ENCODE measurements around the gene DNAH7. TPM values are rescaled to one million over a fixed set of nuclear protein-coding genes. Genes with fewer than 3 reads are reported as not detected.

The DNAH7 gene
- total and polyA plus RNA-seq, 10 of the 15 experiments (the other 5 are each of a cell fraction or from before 2014, with no cell fraction given): 0.05 to 0.61 (median 0.16) TPM

DNA sequence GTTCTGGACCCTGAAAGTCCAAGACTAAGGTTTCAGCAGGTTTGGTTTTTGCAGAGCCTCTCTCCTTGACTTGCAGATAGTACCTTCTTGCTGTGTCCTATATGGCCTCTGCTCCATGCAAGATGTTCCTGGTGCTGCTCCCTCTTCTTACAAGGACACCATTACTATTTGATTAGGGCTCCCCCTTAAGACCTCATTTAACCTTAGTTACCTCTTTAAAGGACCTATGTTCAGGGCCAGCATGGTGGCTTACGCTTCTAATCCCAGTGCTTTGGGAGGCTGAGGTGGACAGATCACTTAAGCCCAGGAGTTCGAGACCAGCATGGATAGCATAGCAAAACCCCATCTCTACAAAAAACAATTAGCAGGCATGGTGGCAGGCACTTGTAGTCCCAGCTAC is 232.6 kb downstream of the DNAH7 start (continued):
- TF ChIP-seq E2F8 (IDR thresholded peaks at IDR 0.05; ENCODE audit: low read depth, partially characterized antibody) (no peak), HDAC6 (IDR thresholded peaks at IDR 0.05; ENCODE audit: unreplicated experiment) (no peak)

DNA sequence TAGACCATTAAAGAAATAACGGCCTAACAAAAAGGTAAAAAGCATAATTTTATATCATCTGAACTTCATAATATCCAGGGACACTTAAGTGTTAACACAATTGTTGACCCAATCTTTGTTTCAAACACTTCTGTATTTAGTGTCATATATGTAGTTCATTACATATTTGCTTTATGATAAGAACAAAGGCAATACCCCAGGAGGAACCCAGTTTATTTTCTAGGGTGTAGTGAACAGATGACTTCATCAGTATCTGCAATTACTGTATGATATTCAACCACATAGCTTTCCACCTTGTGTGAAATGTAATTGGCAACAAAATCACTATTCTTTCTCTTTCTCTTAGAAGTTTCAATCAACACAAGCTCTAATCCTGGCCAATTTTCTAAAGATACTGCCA is 233.8 kb downstream of the DNAH7 start:
- ChIA-PET RAD21 (ENCODE audit: unreplicated experiment) (no interaction called here), CTCF (interaction anchor here (0.6 to 1.0 kb wide), 2 partner anchors 233 to 280 kb away, joined by 3 read pairs; no protein-coding TSS in a partner anchor), POLR2A (no interaction called here), SMC1A (ENCODE audit: uncharacterized antibody, unreplicated experiment) (no interaction called here)
- Histone ChIP-seq H3K4me1 (ENCODE audit: control insufficient read depth, insufficient read depth, low read length) (no peaks in the 10 kb centered on the region), H4K20me1 (ENCODE audit: control insufficient read depth, insufficient read depth) (no peaks in the 10 kb centered on the region), H3K79me2 (ENCODE audit: control insufficient read depth, insufficient read depth, low read length) (no peaks in the 10 kb centered on the region), H3K9me3 (replicated peaks; ENCODE audit: control insufficient read depth, insufficient read depth, low read length) (no peaks in the 10 kb centered on the region), H3K27ac (ENCODE audit: control insufficient read depth, insufficient read depth) (no peak overlapping the region), H3K36me3 (ENCODE audit: control insufficient read depth in 2 of 2, insufficient read depth in 2 of 2, low read length in 1 of 2) (no peaks in the 10 kb centered on the region), H3K27me3 (replicated peaks in 1 of 2; ENCODE audit: control insufficient read depth in 2 of 2, insufficient read depth in 2 of 2, low read length in 1 of 2) (no peaks in the 10 kb centered on the region), H3K9ac (ENCODE audit: control insufficient read depth, insufficient read depth, low read length) (no peak overlapping the region), H3K4me3 (no peak overlapping the region), H2AFZ (ENCODE audit: control insufficient read depth, low read depth, low read length) (no peak overlapping the region), H3K4me2 (ENCODE audit: control insufficient read depth, insufficient read depth) (no peak overlapping the region)
- no TSS peak for BruUV-seq (replicated peaks)
- WGBS (ENCODE audit: insufficient coverage, insufficient replicate concordance, low lambda C conversion rate, missing lambda C conversion rate): 19% methylated on average over 1 of the region's 1 CpG
- intact Hi-C loops (cut with micrococcal nuclease; ENCODE audit: unreplicated experiment): loop anchor here (5.0 kb wide), 1 partner anchor 232 kb away; the partner anchor contains the start of gene DNAH7
- ATAC-seq (no peak), DNase-seq (ENCODE audit: low read depth, low spot score) (no peak), FAIRE-seq (no peak)
- in situ Hi-C loops (cut with MboI): no loop called here
- TF ChIP-seq ZNF687 (IDR thresholded peaks at IDR 0.05): no peak
- TF ChIP-seq, protein P1, sequence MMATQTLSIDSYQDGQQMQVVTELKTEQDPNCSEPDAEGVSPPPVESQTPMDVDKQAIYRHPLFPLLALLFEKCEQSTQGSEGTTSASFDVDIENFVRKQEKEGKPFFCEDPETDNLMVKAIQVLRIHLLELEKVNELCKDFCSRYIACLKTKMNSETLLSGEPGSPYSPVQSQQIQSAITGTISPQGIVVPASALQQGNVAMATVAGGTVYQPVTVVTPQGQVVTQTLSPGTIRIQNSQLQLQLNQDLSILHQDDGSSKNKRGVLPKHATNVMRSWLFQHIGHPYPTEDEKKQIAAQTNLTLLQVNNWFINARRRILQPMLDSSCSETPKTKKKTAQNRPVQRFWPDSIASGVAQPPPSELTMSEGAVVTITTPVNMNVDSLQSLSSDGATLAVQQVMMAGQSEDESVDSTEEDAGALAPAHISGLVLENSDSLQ (IDR thresholded peaks at IDR 0.05): no peak
- TF ChIP-seq SPI1 (IDR thresholded peaks at IDR 0.05; ENCODE audit: borderline replicate concordance, insufficient read depth, low read depth, low read length): no peak
- TF ChIP-seq EZH2 (IDR thresholded peaks at IDR 0.05; ENCODE audit: borderline replicate concordance, control insufficient read depth, low read depth, low read length): no peak
- no peak for TF ChIP-seq BCL11A (IDR thresholded peaks at IDR 0.05; ENCODE audit: low read depth, low read length)
- TF ChIP-seq JUNB (IDR thresholded peaks at IDR 0.05): no peak
- no peak for TF ChIP-seq CTCF (IDR thresholded peaks at IDR 0.05 in 2 of 3, conservative IDR thresholded peaks at IDR 0.05 in 1 of 3; ENCODE audit: control insufficient read depth in 2 of 3, extremely low read depth in 1 of 3, insufficient read depth in 1 of 3, low read depth in 3 of 3, low read length in 3 of 3)
- no peak for TF ChIP-seq YBX1 (IDR thresholded peaks at IDR 0.05)
- no peak for TF ChIP-seq SMAD1 (IDR thresholded peaks at IDR 0.05; ENCODE audit: low read depth, partially characterized antibody)
